ENCODE measurements around the gene ONECUT2.
A peak's percentile ranks its signal among the peaks of the same experiment; 100 is the strongest.
"Not testable (repeated sequence)": the region's sequence is repeated elsewhere in the genome, so short reads cannot be mapped to it uniquely, and the experiment has no call there.

The ONECUT2 gene

DNA sequence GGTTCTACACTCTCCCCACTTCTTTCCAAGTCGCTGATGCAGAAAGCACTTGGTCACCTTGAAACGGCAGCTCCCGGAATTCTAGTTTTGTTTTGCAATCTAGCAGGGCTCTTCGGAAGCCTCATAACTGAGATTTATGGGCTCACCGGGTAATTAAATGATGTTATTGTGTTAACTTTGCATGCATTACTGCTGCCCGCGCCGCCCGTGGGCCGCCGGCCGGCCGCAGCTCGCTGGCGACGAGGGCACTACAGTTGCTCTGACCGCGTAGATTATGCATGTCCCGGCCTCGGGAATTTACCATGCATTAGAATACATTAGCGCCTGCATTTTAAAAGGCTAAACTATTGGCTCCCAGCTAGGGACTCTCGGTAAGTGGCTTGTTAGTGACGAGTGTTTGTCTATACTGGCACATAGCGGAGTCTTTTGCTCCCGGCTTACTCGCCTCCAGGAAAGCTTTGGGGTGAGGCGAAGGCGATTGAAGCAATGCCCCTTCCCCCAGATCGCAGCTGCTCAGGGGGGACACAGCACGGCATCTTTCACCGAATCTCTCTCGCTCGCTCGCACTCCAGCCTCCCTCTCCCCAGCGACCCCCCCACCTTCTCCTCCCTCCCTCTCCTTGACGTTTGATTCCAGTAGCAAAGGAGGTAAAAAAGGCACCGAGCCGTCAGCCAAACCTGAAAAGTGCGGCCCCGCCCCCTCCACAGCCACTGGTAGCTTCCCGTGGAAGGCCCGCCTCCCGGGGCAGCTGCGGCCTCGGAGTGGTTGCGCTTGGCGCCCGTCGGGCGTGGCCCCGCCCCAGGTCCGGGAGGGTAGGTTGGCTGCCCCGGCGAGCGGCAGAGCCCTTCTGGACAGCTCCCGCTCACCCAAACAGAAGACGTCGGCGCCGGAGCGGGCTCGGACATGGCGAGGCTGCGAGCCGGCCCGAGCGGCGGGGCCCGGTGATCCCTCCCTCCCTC lies at the start of gene ONECUT2:
ONECUT2 (plus strand) TSS at position 839 of the 959 bp plus-strand sequence. CDS start 343 bp downstream, outside the sequence.
- peak; percentile 96 for DNase-seq

- no peak for DNase-seq
These were observed 45.9 kb upstream of the ONECUT2 start for GRCh38 chr18:57389271-57389670.

- DNase-seq, result no peak
These were observed 45.1 kb upstream of the ONECUT2 start for GRCh38 chr18:57390044-57390443.

GRCh38 chr18:57394749-57395148 lies 40.4 kb upstream of the ONECUT2 start:
- DNase-seq, result not testable (repeated sequence)

GRCh38 chr18:57396831-57397230 lies 38.3 kb upstream of the ONECUT2 start:
- not testable (repeated sequence) for DNase-seq

GRCh38 chr18:57397440-57398132 lies 37.6 kb upstream of the ONECUT2 start:
- no peak for DNase-seq

- DNase-seq, result no peak
These were observed 30.8 kb upstream of the ONECUT2 start for GRCh38 chr18:57404345-57404744.

- no peak for DNase-seq
These were observed 25.5 kb upstream of the ONECUT2 start for GRCh38 chr18:57409650-57410049.

GRCh38 chr18:57410749-57411148 lies 24.4 kb upstream of the ONECUT2 start:
- DNase-seq, result no peak

DNA sequence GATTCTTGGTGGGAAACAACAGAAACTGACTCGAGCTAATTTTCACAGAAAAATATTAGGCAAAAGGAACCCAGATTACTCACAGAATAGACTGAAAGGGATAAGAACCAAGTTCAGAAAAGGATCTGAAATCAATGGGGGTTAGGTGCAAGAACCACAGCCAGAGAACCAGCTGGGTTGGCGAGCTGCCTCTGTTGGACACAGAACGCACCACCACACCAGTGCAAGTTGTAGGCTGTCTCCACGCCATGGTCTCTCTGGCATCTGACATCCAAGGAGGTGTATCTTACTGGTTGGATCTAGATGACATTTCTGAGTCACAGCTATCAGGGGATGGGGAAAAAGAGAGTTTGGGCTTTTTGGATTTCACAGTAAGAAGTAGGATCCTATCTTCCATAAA lies 18.6 kb upstream of the ONECUT2 start:
- no peak for DNase-seq

- DNase-seq, result no peak
These were observed 12.8 kb upstream of the ONECUT2 start for GRCh38 chr18:57422313-57422872.

GRCh38 chr18:57423821-57424220 lies 11.4 kb upstream of the ONECUT2 start:
- DNase-seq, result no peak

DNA sequence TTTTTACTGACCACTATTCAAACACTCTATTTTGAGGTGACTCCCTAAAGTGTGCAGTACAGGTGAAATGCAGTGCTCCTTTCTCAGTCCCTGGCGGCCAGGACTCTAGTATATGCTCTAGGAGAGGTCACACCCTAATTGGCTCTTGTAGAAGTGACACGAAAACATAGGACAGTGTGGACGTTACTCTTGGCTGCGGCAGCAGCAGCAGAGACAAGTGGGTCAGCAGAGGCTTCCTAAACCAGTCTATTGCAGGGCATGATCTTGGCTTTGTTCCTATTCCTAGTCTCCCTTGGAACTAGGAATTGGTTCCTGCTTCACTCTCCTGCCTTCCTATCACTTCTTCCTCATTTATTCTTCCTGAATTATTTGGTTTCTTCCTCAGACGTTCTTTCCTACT lies 10.1 kb upstream of the ONECUT2 start:
- DNase-seq, result no peak

GRCh38 chr18:57426187-57426586 lies 9.0 kb upstream of the ONECUT2 start:
- no peak for DNase-seq

GRCh38 chr18:57427429-57428201 lies 7.6 kb upstream of the ONECUT2 start:
- DNase-seq, result no peak

- no peak for DNase-seq
These were observed 6.7 kb upstream of the ONECUT2 start for GRCh38 chr18:57428221-57429150.

GRCh38 chr18:57429167-57430078 lies 5.8 kb upstream of the ONECUT2 start:
- DNase-seq, result no peak

GRCh38 chr18:57430079-57431001 lies 4.8 kb upstream of the ONECUT2 start:
- DNase-seq, result no peak

DNA sequence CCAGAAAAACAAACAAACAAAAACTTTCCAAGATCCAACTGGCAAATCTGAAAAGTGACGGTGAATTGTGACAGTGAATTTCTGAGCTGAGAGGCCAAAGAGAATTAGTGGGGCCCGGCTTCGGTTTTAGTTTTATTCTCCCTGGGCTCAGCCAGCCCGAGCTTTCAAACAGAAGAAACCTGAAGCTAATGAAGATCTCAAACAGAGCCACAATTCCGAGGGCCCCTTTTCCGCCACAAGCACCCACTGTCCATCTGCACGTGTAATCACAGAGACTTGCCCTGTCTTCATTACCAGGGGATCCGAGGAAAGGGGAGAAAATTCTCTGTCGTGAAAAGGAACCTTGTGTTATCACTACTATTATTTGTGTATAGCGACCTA lies 4.2 kb upstream of the ONECUT2 start:
- DNase-seq, result no peak
